GM18868 (cell line): ENCODE measurements around the gene PRSS50.

ENCODE experiments used
- ATAC-seq: cut with Tn5 transposase; IDR thresholded peaks from one replicate; pipeline ENCODE4 v1.9.1; 2021; ENCODE audit warnings: mild to moderate bottlenecking, moderate library complexity; ENCODE audit not compliant: unreplicated experiment

PRSS50 gene

GRCh38 chr3:46693892-46694226 lies 23.8 kb downstream of the PRSS50 start:
- no peak for ATAC-seq

GRCh38 chr3:46693038-46693891 lies 24.4 kb downstream of the PRSS50 start, which contains the start of gene ALS2CL:
Gene ALS2CL, minus strand, starts transcription at chr3:46693679. Its CDS starts 4,239 bp downstream, at chr3:46689440.
- no peak for ATAC-seq

GRCh38 chr3:46692566-46692990 lies 25.1 kb downstream of the PRSS50 start:
- ATAC-seq = no peak

GRCh38 chr3:46690798-46691197 lies 26.9 kb downstream of the PRSS50 start:
- no peak for ATAC-seq

- no peak for ATAC-seq
These were observed 32.2 kb downstream of the PRSS50 start for GRCh38 chr3:46685446-46685845.

DNA sequence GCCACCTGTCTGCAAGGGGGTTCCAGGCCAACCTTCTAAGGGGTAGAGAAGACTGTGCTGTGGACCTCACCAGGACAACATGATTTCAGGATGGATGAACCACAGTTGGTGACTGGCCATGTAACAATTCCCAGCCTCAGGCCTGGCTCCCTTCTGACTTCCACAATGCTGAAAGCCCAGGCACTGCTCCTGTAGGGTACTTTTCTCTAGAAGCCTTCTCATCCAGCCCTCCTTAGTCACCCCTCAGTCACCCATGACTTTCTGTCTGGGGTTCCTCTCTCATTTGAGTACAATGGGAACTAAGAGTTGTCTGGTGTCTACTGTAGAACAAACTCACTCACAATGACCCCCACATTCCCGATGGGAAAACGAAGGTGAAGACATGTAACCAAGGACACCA lies 32.8 kb downstream of the PRSS50 start:
- no peak for ATAC-seq

DNA sequence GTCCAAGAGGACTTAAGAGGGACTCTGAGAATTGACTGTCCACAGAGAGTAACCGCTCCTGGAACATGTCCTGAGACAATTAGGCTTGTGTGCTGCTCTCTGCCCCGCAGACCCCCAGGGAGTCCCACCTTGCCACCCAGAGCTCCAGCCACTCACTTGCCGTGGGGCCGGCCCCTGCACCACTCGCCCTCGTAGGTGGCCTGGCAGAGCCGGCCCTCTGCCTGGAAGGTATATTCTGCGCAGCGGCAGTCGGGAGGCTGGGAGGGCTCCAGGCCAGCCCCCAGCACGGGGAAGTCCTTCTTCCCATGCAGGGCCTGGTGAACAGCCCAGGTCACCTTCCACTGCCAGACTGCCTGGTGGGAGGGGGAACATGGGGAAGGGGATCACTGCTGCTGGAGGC lies 34.7 kb downstream of the PRSS50 start:
- no peak for ATAC-seq

- no peak for ATAC-seq
These were observed 35.7 kb downstream of the PRSS50 start for GRCh38 chr3:46681856-46682540.

DNA sequence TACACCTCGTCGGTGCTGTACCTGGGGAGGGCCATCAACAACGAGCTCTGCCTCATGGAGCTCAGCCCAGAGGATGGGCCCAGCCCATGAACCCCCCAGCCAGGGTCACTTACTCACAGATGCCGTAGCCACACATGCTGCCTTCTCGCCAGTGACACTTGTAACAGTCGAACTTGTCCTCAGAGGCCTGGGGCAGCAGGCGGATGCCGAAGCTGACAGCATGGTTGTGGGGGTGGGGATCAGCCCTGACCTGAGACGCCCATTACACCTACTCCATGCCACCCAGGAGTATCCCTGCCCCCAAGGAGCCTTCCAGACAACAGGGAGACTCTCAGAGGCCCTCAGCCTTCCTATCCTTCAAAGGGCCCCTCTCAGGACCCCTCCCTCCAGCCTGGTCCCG lies 36.3 kb downstream of the PRSS50 start:
- no peak for ATAC-seq

- no peak for ATAC-seq
These were observed 37.3 kb downstream of the PRSS50 start for GRCh38 chr3:46680298-46680826.

DNA sequence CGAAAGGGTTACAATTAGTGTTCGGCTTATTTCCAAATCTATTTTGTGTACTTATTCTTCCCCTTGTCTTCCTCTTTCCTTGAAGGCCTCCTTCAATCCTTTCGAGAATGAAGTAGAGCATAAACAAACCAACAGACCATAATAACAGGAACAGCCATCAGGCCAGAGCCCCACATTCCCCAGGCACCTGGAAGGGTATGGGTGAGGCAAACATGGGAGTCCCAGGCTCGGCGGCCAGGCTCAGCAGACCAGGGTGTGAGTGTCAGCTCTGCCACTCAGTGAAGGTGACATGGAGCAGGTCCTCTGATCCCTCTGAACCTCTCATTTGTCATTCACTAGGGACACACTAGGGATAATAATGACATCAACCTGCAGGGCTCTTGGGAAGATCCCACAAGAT lies 38.0 kb downstream of the PRSS50 start:
- ATAC-seq = no peak

DNA sequence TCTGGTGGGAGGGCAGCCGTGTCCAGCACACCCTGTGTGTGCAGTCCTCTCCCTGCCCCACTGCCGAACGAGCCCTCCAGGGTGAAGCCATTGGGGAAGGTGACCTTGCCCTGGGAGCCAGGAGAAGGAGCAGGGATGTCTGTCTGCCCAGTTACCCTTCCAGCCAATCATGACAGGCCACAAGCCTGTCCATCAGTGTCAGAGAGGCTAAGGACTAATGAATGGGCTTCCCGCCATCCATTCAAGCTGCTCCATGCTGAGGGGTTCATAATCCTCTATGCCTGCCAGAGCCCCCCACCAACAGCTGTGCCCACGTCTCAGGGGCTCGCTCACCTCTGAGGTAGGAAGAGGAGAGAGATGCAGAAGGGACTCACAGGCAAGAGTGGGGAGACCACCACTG lies 39.4 kb downstream of the PRSS50 start:
- ATAC-seq = no peak

DNA sequence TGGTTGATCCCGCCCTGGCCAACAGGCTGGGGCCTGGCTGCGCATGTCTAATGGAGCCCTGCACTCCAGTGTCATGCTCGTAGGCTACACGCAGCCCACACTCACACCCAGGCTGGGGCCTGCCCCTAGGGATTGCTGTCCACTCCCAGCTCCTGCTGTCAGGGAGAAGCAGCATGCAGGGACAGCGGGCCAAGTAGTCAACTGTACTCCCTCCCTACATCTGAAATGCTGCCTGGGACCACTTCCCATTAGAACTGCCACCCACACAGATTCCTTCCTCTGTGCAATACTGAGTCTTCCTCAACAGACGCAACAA lies 40.3 kb downstream of the PRSS50 start:
- no peak for ATAC-seq

DNA sequence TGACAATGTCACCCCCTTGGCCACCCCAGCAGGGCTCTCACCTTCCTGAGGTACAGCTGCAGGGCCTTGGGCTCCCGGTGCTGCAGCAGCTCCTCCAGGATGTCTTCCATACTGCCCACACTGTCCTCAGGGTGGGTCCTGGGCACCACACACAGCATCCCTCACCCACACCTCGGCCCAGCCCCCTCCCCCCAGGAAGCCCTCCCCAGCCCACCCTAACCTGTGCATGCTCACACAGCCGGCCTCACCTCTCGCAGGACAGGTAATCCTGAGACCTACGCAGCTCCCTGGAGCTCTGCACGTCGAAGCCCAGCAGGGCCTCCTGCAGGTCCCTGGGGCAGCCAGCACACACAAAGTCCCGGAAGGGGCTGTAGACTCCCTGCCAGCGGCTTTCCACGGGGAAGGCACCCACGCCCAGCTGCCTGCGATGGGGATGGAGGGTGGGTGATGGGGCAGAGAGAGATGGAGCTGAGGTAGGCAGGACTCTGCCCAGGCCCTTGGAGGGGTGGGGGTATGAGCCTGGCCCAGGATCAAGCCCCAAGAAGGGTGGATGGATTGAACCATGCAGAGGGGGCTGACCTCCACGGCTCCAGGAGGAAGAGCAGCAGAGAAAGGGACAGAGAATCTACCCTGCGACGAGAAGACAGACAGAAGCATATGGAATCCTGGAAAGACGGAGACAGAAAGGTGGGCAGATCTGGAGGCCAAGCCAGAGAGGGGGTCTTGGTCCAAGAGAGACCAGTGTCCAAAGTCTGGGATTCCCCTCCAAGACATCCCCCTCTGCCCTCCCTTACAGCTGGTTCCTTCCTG lies 40.9 kb downstream of the PRSS50 start:
- no peak for ATAC-seq

GRCh38 chr3:46675843-46676567 lies 41.7 kb downstream of the PRSS50 start:
- no peak for ATAC-seq

DNA sequence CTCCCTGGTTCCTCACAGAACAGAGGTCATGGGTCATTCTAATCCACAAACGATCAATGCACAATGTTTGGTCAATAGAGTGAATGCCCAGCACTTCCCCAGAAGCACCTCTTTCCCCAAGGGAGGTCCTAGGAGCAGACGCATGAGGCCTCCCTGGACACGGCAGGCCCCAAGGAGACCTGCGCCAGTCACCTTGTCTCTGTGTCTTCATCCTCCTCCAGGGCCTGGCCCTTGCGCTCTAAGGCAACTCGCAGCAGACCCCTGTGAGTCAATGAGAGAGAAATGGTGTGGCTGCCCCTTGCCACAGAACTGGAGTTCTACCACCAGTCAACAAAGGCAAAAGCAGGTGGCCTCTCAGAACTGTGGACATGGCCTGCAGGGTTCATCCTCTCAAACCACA lies 42.2 kb downstream of the PRSS50 start:
- no peak for ATAC-seq

DNA sequence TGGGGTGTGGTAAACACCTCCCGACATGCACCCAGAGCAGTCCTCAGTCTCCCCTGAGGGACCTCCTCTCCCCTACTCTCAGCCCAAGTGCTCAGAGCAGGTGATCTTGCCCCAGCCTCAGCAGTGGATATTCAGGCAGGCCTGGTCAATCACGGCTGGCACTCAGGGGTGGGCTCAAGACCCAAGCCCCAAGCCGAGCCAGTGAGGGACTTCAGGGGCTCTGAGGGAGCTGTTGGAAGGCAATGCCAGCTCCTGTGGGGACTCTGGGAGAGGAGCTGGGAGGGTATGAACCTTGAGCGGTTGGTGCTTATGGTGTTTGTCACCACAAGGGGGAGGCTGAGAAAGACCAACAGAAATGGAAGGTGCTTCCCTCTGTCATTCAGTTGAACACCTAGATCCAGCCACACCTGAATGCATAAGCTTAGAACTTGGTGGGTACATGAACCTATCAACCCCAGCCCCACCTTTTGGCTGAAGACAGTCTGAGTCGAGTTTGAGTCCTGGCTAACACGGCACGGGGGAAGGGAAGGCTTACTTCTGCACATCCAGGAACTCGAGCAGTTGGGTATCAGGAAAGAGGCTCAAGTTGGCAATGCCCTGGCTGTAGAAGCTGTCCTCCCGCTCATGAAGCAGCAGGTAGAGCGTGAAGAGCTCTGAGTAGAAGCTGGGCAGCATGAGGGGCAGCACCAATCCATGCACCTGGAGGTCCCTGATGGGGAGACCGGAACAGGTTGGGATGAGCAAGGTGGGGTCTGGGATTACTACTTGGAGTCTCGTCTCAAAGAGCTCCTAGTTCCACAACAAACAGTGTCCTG lies 43.4 kb downstream of the PRSS50 start:
- ATAC-seq = no peak

DNA sequence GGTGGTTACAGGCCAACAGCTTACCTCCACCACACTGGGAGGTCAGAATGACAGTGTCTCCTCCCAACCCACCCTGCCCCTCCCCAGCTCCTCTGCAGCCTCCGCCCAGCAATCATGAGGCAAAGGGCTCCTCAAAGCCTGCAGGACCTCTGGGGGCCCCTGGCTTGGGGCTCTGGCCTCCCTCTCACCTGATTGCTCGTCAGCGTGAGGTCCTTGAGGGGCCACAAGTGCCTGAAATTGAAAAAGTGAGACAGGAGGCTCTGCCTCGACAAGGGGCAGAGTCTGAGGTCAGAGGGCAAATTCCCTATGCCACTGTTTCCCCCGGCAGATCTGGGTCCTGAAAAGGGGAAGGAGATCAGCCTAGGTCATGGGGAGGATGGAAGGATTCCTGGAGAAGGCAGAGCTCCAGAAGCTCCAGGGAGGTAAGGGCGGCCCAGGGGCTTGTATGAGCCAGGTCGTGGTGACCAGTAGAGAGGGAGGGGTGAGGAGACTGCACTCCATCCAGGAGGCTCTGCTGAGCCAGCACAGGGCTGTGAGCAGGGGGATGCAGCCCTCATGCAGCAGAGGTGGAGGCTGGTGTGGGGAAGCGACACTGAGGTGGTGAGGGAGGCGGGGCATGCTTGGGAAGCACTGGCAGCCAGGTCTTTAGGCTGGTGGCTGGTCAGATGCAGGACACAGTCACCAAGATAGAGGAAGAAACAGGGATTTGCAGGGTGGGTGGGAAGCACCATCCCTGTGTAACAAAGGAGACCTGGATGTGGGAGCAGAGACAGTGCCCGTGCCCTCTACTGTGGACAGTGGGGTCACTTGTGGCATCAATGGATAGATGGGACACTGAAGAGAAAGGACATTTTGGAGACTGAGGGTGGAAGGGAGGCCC lies 44.3 kb downstream of the PRSS50 start:
- no peak for ATAC-seq

- no peak for ATAC-seq
These were observed 45.3 kb downstream of the PRSS50 start for GRCh38 chr3:46672349-46672695.
